ENCODE results near the gene SWI5.
"Not testable (repeated sequence)": the region's sequence is repeated elsewhere in the genome, so short reads cannot be mapped to it uniquely, and the experiment has no call there.

Gene SWI5

GRCh38 chr9:128276008-128276573 is at the start of gene SWI5:
SWI5 (plus strand) TSS chr9:128276276.
- DNase-seq = peak; percentile 91

GRCh38 chr9:128226412-128226801 is 49.7 kb upstream of the SWI5 start:
- DNase-seq = no peak

- DNase-seq = not testable (repeated sequence)
Observed at GRCh38 chr9:128230897-128231296, 45.2 kb upstream of the SWI5 start.

GRCh38 chr9:128231638-128232527 is 44.2 kb upstream of the SWI5 start:
- DNase-seq = no peak

- no peak for DNase-seq
Observed at GRCh38 chr9:128232528-128233428, 43.3 kb upstream of the SWI5 start.

- no peak for DNase-seq
Observed at GRCh38 chr9:128233817-128234406, 42.2 kb upstream of the SWI5 start.

GRCh38 chr9:128242124-128242523 is 34.0 kb upstream of the SWI5 start:
- no peak for DNase-seq

- no peak for DNase-seq
Observed at GRCh38 chr9:128242828-128243214, 33.3 kb upstream of the SWI5 start.

- no peak for DNase-seq
Observed at GRCh38 chr9:128243215-128244018, 32.7 kb upstream of the SWI5 start.

- DNase-seq = no peak
Observed at GRCh38 chr9:128244091-128244836, 31.8 kb upstream of the SWI5 start.

- no peak for DNase-seq
Observed at GRCh38 chr9:128244837-128245231, 31.2 kb upstream of the SWI5 start.

GRCh38 chr9:128245421-128246151 is 30.5 kb upstream of the SWI5 start:
- DNase-seq = no peak

GRCh38 chr9:128246471-128246870 is 29.6 kb upstream of the SWI5 start:
- no peak for DNase-seq

- no peak for DNase-seq
Observed at GRCh38 chr9:128247226-128247803, 28.8 kb upstream of the SWI5 start.

- DNase-seq = no peak
Observed at GRCh38 chr9:128249558-128249907, 26.5 kb upstream of the SWI5 start.

GRCh38 chr9:128249908-128250838 is 25.9 kb upstream of the SWI5 start:
- peak; percentile 90 for DNase-seq

GRCh38 chr9:128250839-128251731 is 25.0 kb upstream of the SWI5 start:
- DNase-seq = no peak

GRCh38 chr9:128251732-128252100 is 24.4 kb upstream of the SWI5 start:
- no peak for DNase-seq

All from 8988T (cell line).